Activated CD8-positive, alpha-beta T cell treated with anti-CD3 and anti-CD28 coated beads for 36 hours (primary cell): ENCODE measurements around the gene PTBP1. TPM values are rescaled to one million over a fixed set of nuclear protein-coding genes. Genes with fewer than 3 reads are reported as not detected.

Source experiments
- ATAC-seq: fragments of 200-7000 bp; cut with Tn5 transposase; one replicate; pipeline ENCODE4 v1.10.0; 2021; ENCODE audit warnings: mild to moderate bottlenecking, moderate library complexity
- CTCF ChIA-PET: fragments of 350-600 bp; sonication (Branson Sonifier 250); formaldehyde crosslinking; loops from one replicate; lab custom pipeline; 2021; ENCODE audit warnings: antibody characterized with exemption; lab: Charles Lee
- POLR2A ChIA-PET: fragments of 350-600 bp; sonication (Branson Sonifier 250); formaldehyde crosslinking; loops from one replicate; lab custom pipeline; 2021; ENCODE audit warnings: antibody characterized with exemption; lab: Charles Lee
- DNase-seq: peaks from one replicate; pipeline ENCODE4 v3.0.0-alpha.2; 2020
- H3K27ac Mint-ChIP-seq: one replicate; pipeline ENCODE4 v1.8.0; 2021; ENCODE audit warnings: mild to moderate bottlenecking, mixed read lengths
- H3K27me3 Mint-ChIP-seq: one replicate; pipeline ENCODE4 v1.8.0; 2021; ENCODE audit warnings: mixed read lengths
- H3K36me3 Mint-ChIP-seq: one replicate; pipeline ENCODE4 v1.8.0; 2021; ENCODE audit warnings: low read depth, mixed read lengths
- H3K4me1 Mint-ChIP-seq: one replicate; pipeline ENCODE4 v1.8.0; 2021; ENCODE audit warnings: low read depth, mixed read lengths
- H3K4me3 Mint-ChIP-seq: one replicate; pipeline ENCODE4 v1.8.0; 2021; ENCODE audit warnings: mild to moderate bottlenecking, moderate library complexity, mixed read lengths
- H3K9me3 Mint-ChIP-seq: one replicate; pipeline ENCODE4 v1.8.0; 2021; ENCODE audit warnings: mixed read lengths
- CTCF ChIP-seq: fragments of 200-600 bp; IDR thresholded peaks from one replicate; pipeline ENCODE4 v1.8.0; 2022; ENCODE audit warnings: antibody characterized with exemption, mild to moderate bottlenecking
- intact Hi-C: fragments of 100-400 bp; cut with micrococcal nuclease; formaldehyde crosslinking; loops from one replicate; pipeline ENCODE4 v1.10.0; 2022
- total RNA-seq, 2 experiments: library from RNA; stranded (reverse); gene quantifications; one replicate each; pipeline ENCODE4 v1.2.3, GENCODE V29; 2021

The PTBP1 gene
- total RNA-seq, 2 experiments from 2014 or later, result 581 to 582 TPM

GRCh38 chr19:764301-764700 is 33.0 kb upstream of the PTBP1 start:
- H3K27me3 Mint-ChIP-seq, result no peaks in the 10 kb centered on the region
- no peak overlapping the region for H3K4me3 Mint-ChIP-seq
- no peak overlapping the region for H3K27ac Mint-ChIP-seq
- ChIA-PET POLR2A (no interaction called here), CTCF (no interaction called here)
- ATAC-seq (no peak), DNase-seq (no peak)
- H3K4me1 Mint-ChIP-seq, result no peaks in the 10 kb centered on the region
- H3K36me3 Mint-ChIP-seq, result no peaks in the 10 kb centered on the region
- peaks cover 3% of the 10 kb centered on the region for H3K9me3 Mint-ChIP-seq
- TF ChIP-seq CTCF, result no peak
- intact Hi-C loops, result no loop called here

GRCh38 chr19:765179-765738 is 32.0 kb upstream of the PTBP1 start:
- no peak overlapping the region for H3K4me3 Mint-ChIP-seq
- intact Hi-C loops, result no loop called here
- ATAC-seq, result no peak
- ChIA-PET POLR2A (no interaction called here), CTCF (no interaction called here)
- no peaks in the 10 kb centered on the region for H3K9me3 Mint-ChIP-seq
- peaks cover under 1% of the 10 kb centered on the region for H3K27me3 Mint-ChIP-seq
- no peak overlapping the region for H3K27ac Mint-ChIP-seq
- no peak for TF ChIP-seq CTCF
- H3K36me3 Mint-ChIP-seq, result no peaks in the 10 kb centered on the region
- H3K4me1 Mint-ChIP-seq, result peaks cover under 1% of the 10 kb centered on the region
- DNase-seq, result no peak

- H3K36me3 Mint-ChIP-seq, result no peaks in the 10 kb centered on the region
- TF ChIP-seq CTCF, result no peak
- POLR2A ChIA-PET, result no interaction called here
- peaks cover 5% of the 10 kb centered on the region for H3K27me3 Mint-ChIP-seq
- H3K4me1 Mint-ChIP-seq, result peaks cover 3% of the 10 kb centered on the region
- H3K4me3 Mint-ChIP-seq, result no peak overlapping the region
- no peak for DNase-seq
- H3K9me3 Mint-ChIP-seq, result no peaks in the 10 kb centered on the region
- ATAC-seq, result no peak
- CTCF ChIA-PET, result interaction anchor here (1.3 kb wide), 1 partner anchor 28 kb away, joined by 3 read pairs; no protein-coding TSS in a partner anchor
- intact Hi-C loops, result no loop called here
- H3K27ac Mint-ChIP-seq, result no peak overlapping the region
Measured at GRCh38 chr19:768424-768823, 28.8 kb upstream of the PTBP1 start.

GRCh38 chr19:769616-770015 is 27.6 kb upstream of the PTBP1 start:
- POLR2A ChIA-PET, result no interaction called here

More at GRCh38 chr19:769616-770015, 27.6 kb upstream of the PTBP1 start:
- intact Hi-C loops, result loop anchor here (5.0 kb wide), 1 partner anchor 148 kb away; the partner anchor contains the start of gene KISS1R
- peaks cover 3% of the 10 kb centered on the region for H3K4me1 Mint-ChIP-seq
- CTCF ChIA-PET, result interaction anchor here (1.0 to 2.3 kb wide), 8 partner anchors 9 to 475 kb away, joined by 3 to 12 read pairs (median 4); partner anchors contain the start of genes MED16, RNF126 and RNU6-9
- H3K4me3 Mint-ChIP-seq, result no peak overlapping the region
- no peaks in the 10 kb centered on the region for H3K36me3 Mint-ChIP-seq
- H3K9me3 Mint-ChIP-seq, result no peaks in the 10 kb centered on the region
- no peak for TF ChIP-seq CTCF
- H3K27me3 Mint-ChIP-seq, result peaks cover 5% of the 10 kb centered on the region
- DNase-seq (no peak), ATAC-seq (no peak)
- no peak overlapping the region for H3K27ac Mint-ChIP-seq
